NCI-H1694 (cell line): ENCODE data around the gene PTPRR.
"Not testable (repeated sequence)": the region's sequence is repeated elsewhere in the genome, so short reads cannot be mapped to it uniquely, and the experiment has no call there.

Experiments used
- DNase-seq: peaks from one replicate; lab custom pipeline; 2025; lab: John Stamatoyannopoulos, UW

PTPRR gene

GRCh38 chr12:70747445-70748260 is 172.9 kb downstream of the PTPRR start:
- no peak for DNase-seq

GRCh38 chr12:70745048-70745447 is 175.5 kb downstream of the PTPRR start:
- no peak for DNase-seq

GRCh38 chr12:70744178-70744577 is 176.4 kb downstream of the PTPRR start:
- no peak for DNase-seq

- DNase-seq: no peak
Observed at GRCh38 chr12:70741256-70741655, 179.3 kb downstream of the PTPRR start.

- no peak for DNase-seq
Observed at GRCh38 chr12:70739756-70740155, 180.8 kb downstream of the PTPRR start.

- no peak for DNase-seq
Observed at GRCh38 chr12:70736351-70737133, 184.0 kb downstream of the PTPRR start.

GRCh38 chr12:70735197-70735596 is 185.3 kb downstream of the PTPRR start:
- DNase-seq: not testable (repeated sequence)

GRCh38 chr12:70733385-70733784 is 187.2 kb downstream of the PTPRR start:
- DNase-seq: peak; percentile 71

GRCh38 chr12:70732287-70732686 is 188.3 kb downstream of the PTPRR start:
- no peak for DNase-seq

GRCh38 chr12:70730675-70731180 is 189.8 kb downstream of the PTPRR start:
- DNase-seq: no peak

GRCh38 chr12:70724444-70724843 is 196.1 kb downstream of the PTPRR start:
- DNase-seq: no peak

- DNase-seq: no peak
Observed at GRCh38 chr12:70722584-70723343, 197.8 kb downstream of the PTPRR start.

- DNase-seq: no peak
Observed at GRCh38 chr12:70721656-70722357, 198.7 kb downstream of the PTPRR start.

- no peak for DNase-seq
Observed at GRCh38 chr12:70721216-70721615, 199.3 kb downstream of the PTPRR start.

- DNase-seq: peak; percentile 14
Observed at GRCh38 chr12:70719672-70720420, 200.7 kb downstream of the PTPRR start.

GRCh38 chr12:70719071-70719470 is 201.5 kb downstream of the PTPRR start:
- DNase-seq: no peak

- no peak for DNase-seq
Observed at GRCh38 chr12:70711831-70712230, 208.7 kb downstream of the PTPRR start.

GRCh38 chr12:70709022-70709421 is 211.5 kb downstream of the PTPRR start:
- no peak for DNase-seq

- no peak for DNase-seq
Observed at GRCh38 chr12:70706611-70707010, 213.9 kb downstream of the PTPRR start.

- no peak for DNase-seq
Observed at GRCh38 chr12:70698345-70698744, 222.2 kb downstream of the PTPRR start.
